22Rv1 (cell line): ENCODE measurements around the gene HAS3.

Experiments used
- ZFX ChIP-seq: fragments of 450-650 bp; IDR thresholded peaks from 2 replicates; pipeline ENCODE4 v1.6.1; 2017; ENCODE audit warnings: antibody characterized with exemption, borderline replicate concordance
- TF ChIP-seq, protein P1 (sequence below): fragments of 450-650 bp; IDR thresholded peaks from 2 replicates; pipeline ENCODE4 v1.5.1; 2017; ENCODE audit warnings: mild to moderate bottlenecking

DNA sequence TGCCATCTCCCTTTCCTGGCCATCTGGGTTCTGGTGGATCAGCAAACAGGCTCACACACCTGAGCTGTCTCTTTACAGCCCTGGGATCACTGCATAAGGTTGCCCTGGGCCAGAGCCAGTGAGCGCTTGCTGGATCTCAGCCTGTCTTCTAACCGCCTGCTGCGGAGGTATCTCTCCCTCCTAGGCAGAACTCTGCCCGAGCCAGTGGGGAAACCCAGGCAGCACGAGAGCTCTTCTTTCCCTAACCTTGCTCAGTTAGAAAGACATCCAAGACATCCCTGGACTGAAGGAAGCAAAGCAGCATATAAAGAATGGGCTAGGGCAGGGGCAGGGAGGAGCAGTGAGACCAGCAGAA is 6.4 kb downstream of the HAS3 start:
- TF ChIP-seq, protein P1, sequence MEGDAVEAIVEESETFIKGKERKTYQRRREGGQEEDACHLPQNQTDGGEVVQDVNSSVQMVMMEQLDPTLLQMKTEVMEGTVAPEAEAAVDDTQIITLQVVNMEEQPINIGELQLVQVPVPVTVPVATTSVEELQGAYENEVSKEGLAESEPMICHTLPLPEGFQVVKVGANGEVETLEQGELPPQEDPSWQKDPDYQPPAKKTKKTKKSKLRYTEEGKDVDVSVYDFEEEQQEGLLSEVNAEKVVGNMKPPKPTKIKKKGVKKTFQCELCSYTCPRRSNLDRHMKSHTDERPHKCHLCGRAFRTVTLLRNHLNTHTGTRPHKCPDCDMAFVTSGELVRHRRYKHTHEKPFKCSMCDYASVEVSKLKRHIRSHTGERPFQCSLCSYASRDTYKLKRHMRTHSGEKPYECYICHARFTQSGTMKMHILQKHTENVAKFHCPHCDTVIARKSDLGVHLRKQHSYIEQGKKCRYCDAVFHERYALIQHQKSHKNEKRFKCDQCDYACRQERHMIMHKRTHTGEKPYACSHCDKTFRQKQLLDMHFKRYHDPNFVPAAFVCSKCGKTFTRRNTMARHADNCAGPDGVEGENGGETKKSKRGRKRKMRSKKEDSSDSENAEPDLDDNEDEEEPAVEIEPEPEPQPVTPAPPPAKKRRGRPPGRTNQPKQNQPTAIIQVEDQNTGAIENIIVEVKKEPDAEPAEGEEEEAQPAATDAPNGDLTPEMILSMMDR, result no peak
- no peak for TF ChIP-seq ZFX
